ENCODE measurements around the gene CIROP.

DNA sequence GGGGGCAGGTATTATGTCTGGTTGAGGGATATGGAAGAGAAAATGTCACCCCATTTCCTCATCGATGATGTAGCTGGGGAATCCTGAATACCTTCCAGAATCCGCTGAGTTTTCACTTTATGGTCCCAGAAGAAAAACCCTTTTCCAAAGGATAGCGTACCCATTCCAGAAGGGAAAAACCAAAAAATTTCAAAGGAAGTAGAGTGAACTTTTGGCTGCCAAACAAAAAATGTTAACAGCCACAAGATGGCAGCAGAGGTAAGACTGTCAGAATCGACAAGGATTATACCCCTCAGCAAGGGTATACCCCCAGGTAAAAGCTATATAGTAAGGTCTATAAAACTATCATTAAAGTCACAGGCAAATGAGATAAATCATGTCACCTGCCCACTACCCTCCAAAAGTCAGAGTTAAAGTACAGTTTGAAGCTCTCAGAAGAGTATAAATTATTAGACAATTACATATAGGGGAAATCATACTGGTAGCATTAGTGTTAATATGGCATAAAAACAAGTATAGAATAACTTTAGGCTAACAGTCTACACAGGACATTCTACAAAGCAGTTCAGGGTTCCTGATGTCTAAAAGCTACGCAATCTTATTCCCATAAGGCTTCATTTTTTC lies 27.9 kb downstream of the CIROP start:
- no peak for TF ChIP-seq EZH2 (IDR thresholded peaks at IDR 0.05; ENCODE audit: low read length, missing control alignments)
- TF ChIP-seq, protein P1, sequence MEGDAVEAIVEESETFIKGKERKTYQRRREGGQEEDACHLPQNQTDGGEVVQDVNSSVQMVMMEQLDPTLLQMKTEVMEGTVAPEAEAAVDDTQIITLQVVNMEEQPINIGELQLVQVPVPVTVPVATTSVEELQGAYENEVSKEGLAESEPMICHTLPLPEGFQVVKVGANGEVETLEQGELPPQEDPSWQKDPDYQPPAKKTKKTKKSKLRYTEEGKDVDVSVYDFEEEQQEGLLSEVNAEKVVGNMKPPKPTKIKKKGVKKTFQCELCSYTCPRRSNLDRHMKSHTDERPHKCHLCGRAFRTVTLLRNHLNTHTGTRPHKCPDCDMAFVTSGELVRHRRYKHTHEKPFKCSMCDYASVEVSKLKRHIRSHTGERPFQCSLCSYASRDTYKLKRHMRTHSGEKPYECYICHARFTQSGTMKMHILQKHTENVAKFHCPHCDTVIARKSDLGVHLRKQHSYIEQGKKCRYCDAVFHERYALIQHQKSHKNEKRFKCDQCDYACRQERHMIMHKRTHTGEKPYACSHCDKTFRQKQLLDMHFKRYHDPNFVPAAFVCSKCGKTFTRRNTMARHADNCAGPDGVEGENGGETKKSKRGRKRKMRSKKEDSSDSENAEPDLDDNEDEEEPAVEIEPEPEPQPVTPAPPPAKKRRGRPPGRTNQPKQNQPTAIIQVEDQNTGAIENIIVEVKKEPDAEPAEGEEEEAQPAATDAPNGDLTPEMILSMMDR (conservative IDR thresholded peaks at IDR 0.05 in 1 of 2, IDR thresholded peaks at IDR 0.05 in 1 of 2; ENCODE audit: low read depth in 1 of 2, low read length in 2 of 2), result peak; percentile 64 to 70

Data from fibroblast of lung (primary cell).